GM06990 (cell line): ENCODE data around the gene KCNH6.

Experiments used
- DNase-seq: peaks from one replicate; pipeline ENCODE4 v3.0.0-alpha.2; 2011; ENCODE audit not compliant: insufficient read length; ENCODE audit errors: extremely low read depth
- H3K27me3 ChIP-seq: replicated peaks from 2 replicates; pipeline ENCODE4 v1.6.0; 2011; ENCODE audit warnings: low read length; ENCODE audit not compliant: control insufficient read depth, insufficient read depth
- H3K36me3 ChIP-seq: 2 replicates; pipeline ENCODE4 v1.5.1; 2011; ENCODE audit warnings: low read length; ENCODE audit not compliant: control insufficient read depth, insufficient read depth
- H3K4me3 ChIP-seq: replicated peaks from 2 replicates; pipeline ENCODE4 v1.5.1; 2011; ENCODE audit warnings: low read depth, mild to moderate bottlenecking, control low read depth, low read length
- TF ChIP-seq, protein P1 (sequence below): IDR thresholded peaks from 2 replicates; pipeline ENCODE4 v1.5.1; 2011; ENCODE audit warnings: low read length, control low read depth, mild to moderate bottlenecking, inconsistent platforms; ENCODE audit not compliant: insufficient read depth, poor library complexity, severe bottlenecking

The KCNH6 gene

DNA sequence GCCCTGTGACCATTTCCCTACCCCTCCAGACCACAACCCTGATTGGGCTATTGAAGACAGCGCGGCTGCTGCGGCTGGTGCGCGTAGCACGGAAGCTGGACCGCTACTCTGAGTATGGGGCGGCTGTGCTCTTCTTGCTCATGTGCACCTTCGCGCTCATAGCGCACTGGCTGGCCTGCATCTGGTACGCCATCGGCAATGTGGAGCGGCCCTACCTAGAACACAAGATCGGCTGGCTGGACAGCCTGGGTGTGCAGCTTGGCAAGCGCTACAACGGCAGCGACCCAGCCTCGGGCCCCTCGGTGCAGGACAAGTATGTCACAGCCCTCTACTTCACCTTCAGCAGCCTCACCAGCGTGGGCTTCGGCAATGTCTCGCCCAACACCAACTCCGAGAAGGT is 12.5 kb downstream of the KCNH6 start:
- no peaks in the 10 kb centered on the region for H3K36me3 ChIP-seq
- DNase-seq: no peak
- TF ChIP-seq, protein P1, sequence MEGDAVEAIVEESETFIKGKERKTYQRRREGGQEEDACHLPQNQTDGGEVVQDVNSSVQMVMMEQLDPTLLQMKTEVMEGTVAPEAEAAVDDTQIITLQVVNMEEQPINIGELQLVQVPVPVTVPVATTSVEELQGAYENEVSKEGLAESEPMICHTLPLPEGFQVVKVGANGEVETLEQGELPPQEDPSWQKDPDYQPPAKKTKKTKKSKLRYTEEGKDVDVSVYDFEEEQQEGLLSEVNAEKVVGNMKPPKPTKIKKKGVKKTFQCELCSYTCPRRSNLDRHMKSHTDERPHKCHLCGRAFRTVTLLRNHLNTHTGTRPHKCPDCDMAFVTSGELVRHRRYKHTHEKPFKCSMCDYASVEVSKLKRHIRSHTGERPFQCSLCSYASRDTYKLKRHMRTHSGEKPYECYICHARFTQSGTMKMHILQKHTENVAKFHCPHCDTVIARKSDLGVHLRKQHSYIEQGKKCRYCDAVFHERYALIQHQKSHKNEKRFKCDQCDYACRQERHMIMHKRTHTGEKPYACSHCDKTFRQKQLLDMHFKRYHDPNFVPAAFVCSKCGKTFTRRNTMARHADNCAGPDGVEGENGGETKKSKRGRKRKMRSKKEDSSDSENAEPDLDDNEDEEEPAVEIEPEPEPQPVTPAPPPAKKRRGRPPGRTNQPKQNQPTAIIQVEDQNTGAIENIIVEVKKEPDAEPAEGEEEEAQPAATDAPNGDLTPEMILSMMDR: no peak
- peaks cover 3% of the 10 kb centered on the region; the same call in 1 of the 2 replicates for H3K27me3 ChIP-seq
- no peak overlapping the region for H3K4me3 ChIP-seq

DNA sequence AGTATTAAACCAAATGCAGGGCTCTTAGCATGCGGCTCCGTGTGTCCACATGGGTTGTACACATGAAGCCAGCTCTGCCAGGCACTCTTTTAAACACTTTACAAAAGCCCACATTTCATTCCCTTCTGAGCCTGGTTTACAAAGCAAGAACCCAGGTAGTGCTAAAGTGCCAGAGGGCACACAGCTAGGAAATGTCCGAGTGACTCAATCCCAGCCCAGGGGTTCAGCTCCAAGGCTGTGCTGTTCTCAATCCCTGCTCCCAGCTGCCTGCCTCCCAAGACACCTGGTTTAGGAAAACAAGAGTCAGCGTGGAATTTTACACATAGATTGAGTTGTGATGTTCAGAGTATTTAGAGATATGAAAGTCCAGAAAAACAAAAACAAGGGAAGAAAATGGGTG is 13.8 kb downstream of the KCNH6 start:
- Histone ChIP-seq H3K4me3 (no peak overlapping the region), H3K27me3 (peaks cover 3% of the 10 kb centered on the region), H3K36me3 (no peaks in the 10 kb centered on the region)
- TF ChIP-seq, protein P1: no peak
- no peak for DNase-seq

DNA sequence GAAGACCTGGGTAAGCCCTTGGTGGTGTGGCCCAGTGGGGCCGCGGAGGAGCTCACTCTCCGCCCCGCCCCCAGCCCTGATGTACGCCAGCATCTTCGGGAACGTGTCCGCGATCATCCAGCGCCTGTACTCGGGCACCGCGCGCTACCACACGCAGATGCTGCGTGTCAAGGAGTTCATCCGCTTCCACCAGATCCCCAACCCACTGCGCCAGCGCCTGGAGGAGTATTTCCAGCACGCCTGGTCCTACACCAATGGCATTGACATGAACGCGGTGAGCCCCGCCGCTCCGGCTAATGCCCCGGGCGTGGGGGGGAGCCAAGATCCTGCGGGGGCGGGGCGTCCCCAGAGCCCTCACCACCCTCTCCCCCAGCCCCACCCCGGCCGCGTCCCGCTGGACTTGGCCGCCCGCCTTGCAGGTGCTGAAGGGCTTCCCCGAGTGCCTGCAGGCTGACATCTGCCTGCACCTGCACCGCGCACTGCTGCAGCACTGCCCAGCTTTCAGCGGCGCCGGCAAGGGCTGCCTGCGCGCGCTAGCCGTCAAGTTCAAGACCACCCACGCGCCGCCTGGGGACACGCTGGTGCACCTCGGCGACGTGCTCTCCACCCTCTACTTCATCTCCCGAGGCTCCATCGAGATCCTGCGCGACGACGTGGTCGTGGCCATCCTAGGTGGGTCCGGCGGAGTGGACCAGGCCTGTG is 15.0 kb downstream of the KCNH6 start:
- Histone ChIP-seq H3K27me3 (peaks cover 3% of the 10 kb centered on the region), H3K36me3 (no peaks in the 10 kb centered on the region), H3K4me3 (no peak overlapping the region)
- no peak for DNase-seq
- TF ChIP-seq, protein P1: no peak

DNA sequence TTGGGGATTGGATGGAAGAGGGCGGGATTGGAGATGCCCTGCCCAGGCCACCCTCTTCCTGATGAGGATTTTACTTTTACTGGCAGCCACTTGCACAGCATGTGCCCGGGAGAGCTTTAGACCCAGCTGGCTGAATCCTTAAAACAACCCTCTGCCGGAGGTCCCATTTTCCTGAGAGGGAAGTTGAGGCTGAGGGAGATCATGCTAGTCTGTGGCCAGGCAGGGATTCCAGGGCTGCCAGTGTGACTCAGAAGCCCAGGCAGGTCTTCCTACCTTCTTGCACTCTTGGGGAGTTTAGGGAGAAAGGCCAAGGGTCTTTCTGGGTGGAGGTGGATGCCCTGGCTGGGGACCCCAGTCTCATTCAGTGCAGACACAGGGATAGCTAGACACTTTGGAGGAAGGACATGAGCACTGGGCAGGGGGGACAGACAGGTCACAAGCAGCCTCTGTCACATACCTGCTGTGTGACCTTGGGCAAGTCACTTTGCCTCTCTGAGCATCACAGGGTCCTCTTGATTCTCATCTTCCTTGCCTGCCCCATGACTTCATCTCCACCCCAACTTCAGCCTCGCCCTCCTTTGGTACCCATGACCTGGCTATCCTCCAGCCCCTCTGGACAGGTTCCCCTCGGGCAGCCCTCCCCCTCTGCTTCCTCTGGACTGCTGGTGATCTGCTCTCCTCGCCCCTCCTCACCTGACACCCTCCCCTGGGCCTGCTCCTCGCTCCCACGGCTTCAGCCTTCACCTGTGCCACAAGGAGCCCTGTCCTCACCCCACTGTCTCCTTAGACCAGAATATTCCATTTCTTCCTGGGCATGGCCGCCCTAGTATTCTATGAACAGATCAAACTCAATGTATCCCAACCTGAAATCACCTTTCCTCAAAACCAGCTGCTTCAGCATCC is 15.8 kb downstream of the KCNH6 start:
- Histone ChIP-seq H3K36me3 (no peaks in the 10 kb centered on the region), H3K27me3 (peaks cover 3% of the 10 kb centered on the region), H3K4me3 (no peak overlapping the region)
- DNase-seq: no peak
- TF ChIP-seq, protein P1: no peak

DNA sequence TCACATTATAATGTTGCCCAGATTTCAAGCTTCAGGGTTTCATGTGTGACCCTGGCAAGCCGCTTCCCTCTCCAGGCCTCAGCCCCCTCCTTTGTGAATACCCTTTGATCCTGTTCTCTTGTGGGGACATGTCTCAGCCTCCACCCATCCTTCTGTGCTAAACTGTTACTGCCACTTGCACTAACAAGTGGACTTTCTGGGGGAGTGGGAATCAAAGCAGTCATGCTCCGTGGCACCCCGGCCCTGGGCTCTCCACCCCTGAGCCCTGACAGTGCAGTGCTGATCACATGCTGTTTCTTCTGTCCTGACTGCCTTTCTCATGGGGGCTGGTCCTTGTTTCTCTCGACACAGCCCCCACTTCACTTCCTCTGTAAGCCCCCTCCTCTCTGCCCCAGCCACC is 17.4 kb downstream of the KCNH6 start:
- Histone ChIP-seq H3K4me3 (no peak overlapping the region), H3K27me3 (peaks cover 3% of the 10 kb centered on the region), H3K36me3 (no peaks in the 10 kb centered on the region)
- DNase-seq: no peak
- TF ChIP-seq, protein P1: no peak
